Loucy (cell line): ENCODE data around the gene PGAM5.

Source experiments
- CTCF ChIP-seq: fragments of 200-600 bp; sonication (generic); conservative IDR thresholded peaks from 2 replicates; pipeline ENCODE4 v1.5.1; 2014; ENCODE audit warnings: mild to moderate bottlenecking, antibody characterized with exemption, low read length
- EZH2phosphoT487 ChIP-seq: fragments of 200-600 bp; IDR thresholded peaks from 2 replicates; pipeline ENCODE4 v1.6.1; 2018; ENCODE audit warnings: antibody characterized with exemption, mild to moderate bottlenecking, moderate library complexity, borderline replicate concordance

GRCh38 chr12:132717531-132718387 is 7.1 kb downstream of the PGAM5 start:
- TF ChIP-seq CTCF (no peak), EZH2phosphoT487 (no peak)
